Stimulated activated CD8-positive, alpha-beta memory T cell treated with anti-CD3 and anti-CD28 coated beads, Interleukin-7, amount 100 ng/mL, for 48 hours (primary cell): ENCODE results near the gene KDM2A.

Source experiments
- DNase-seq, 2 donors: peaks; one replicate each; pipeline ENCODE4 v3.0.0-alpha.2; 2020; ENCODE audit warnings: low read depth in 1 of 2; ENCODE audit errors: extremely low read depth in 1 of 2

Gene KDM2A

DNA sequence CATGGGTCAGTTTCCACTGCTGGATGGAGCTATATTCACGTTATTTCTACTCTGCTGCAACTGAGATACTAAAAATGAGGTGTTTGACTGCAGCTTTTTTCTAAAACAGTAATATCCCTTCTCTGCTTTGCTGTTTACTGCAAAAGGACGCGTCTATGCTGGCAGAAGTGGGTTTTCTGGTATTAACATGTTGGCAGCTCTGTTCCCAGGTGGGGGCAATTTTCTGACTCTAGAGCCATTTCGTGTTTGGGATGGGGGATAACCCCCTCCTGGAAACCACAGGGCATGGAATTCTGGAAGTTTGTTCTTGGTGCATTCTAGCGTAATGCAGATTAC lies 152.1 kb downstream of the KDM2A start:
- DNase-seq = no peak

GRCh38 chr11:67271541-67272284 lies 152.7 kb downstream of the KDM2A start:
- DNase-seq = peak; percentile 58 to 68

- no peak for DNase-seq
Observed at GRCh38 chr11:67272327-67273259, 153.5 kb downstream of the KDM2A start.

GRCh38 chr11:67273260-67273990 lies 154.4 kb downstream of the KDM2A start:
- DNase-seq = no peak

GRCh38 chr11:67274768-67275605 lies 155.9 kb downstream of the KDM2A start:
- DNase-seq = no peak

GRCh38 chr11:67275606-67276409 lies 156.7 kb downstream of the KDM2A start:
- no peak for DNase-seq

DNA sequence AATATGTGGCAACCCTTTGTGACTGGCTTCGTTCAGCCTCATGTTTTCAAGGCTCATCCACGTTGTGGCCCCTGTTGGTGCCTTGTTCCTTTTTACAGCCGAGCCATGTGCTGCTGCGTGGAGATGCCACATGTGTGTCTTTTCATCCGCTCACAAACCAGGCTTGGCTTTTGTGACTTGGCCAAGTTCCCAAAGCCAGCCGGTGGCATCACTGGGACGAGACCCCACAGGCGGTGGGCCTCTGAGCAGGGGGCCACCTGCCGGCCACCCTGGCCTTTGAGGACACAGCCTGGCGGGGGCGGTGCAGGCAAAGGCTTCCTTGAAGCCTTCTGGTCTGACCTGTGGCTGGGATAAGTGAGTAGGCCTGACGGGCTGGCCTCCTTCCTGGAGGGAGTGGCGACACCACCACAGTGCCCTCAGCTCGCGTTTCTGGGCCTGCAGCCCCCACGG lies 157.7 kb downstream of the KDM2A start:
- DNase-seq = peak; percentile 57 to 63

- peak; percentile 83 to 86 for DNase-seq
Observed at GRCh38 chr11:67277231-67277961, 158.3 kb downstream of the KDM2A start.

- no peak for DNase-seq
Observed at GRCh38 chr11:67278135-67278938, 159.3 kb downstream of the KDM2A start.

DNA sequence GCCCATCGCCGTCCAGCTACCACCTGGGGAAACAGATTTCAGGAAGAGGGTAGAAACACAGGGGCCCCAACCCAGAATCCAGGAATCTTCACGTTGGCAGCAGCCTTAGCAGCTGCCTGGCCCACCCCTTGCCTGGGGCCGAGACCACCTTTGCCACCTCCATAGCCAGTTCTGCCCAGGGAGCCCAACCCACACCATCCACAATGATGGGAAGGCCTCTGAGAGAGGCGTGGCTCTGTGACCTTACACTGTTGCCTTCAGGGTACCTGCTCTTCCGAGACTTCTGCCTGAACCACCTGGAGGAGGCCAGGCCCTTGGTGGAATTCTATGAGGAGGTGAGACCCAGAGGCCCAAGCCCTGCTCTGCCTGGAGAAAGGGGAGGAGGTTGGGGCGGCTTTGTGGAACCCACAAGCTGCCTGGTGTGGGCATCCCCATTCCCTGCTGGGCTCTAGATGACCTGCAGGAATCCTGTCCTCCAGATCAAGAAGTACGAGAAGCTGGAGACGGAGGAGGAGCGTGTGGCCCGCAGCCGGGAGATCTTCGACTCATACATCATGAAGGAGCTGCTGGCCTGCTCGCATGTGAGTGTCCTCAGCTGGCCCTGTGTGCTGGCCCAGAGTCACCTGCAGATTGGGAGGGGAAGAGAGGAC lies 160.0 kb downstream of the KDM2A start:
- DNase-seq = no peak

DNA sequence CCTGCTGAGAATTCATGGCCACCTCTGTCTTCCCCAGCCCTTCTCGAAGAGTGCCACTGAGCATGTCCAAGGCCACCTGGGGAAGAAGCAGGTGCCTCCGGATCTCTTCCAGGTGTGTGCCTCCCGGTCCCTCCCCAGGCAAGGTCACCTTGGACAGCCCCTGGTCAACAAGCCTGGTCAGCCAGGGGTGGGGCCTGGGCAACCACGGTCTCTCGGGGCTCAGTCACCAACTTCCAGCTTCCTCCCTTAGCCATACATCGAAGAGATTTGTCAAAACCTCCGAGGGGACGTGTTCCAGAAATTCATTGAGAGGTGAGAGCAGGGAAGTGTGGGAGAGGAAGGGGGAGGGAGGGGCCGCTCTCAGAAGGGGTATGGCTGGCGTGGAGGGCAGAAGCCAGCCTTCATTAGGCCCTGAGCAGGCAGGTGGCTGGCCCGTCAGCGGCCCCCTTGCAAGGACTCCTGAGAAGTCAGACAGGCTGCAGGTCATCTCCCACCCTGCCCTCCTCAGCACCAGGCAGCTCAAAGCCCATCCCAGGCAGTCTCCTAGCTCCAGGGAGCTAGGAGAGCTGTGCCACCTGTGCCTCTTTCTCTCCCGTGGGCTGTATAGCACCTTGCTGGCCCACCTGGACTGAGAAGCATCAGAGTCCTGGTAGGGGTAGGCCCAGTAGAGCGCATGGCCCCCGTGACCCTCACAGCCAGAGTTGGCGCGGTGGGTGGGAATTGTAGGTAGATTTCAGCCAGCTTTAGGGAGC lies 160.7 kb downstream of the KDM2A start:
- DNase-seq = no peak

DNA sequence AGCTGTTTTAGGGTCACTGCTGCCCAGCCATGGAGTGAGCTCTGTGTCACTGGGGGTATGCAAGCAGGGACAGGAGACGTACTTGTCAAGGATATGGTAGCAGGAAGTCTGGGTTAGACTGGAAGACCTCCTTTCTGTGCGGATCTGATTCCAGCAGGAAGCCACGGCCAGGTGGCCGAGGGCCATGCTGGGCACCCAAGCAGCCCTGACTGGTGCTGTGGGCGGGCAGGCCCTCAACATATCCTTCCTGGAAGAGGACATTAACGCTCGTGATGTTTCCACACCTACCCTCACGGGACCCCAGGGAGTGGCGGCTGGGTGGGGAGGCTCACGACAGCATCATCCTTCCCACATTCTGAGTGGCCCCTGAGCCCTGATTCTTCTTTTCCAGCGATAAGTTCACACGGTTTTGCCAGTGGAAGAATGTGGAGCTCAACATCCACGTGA lies 161.3 kb downstream of the KDM2A start:
- DNase-seq = no peak

DNA sequence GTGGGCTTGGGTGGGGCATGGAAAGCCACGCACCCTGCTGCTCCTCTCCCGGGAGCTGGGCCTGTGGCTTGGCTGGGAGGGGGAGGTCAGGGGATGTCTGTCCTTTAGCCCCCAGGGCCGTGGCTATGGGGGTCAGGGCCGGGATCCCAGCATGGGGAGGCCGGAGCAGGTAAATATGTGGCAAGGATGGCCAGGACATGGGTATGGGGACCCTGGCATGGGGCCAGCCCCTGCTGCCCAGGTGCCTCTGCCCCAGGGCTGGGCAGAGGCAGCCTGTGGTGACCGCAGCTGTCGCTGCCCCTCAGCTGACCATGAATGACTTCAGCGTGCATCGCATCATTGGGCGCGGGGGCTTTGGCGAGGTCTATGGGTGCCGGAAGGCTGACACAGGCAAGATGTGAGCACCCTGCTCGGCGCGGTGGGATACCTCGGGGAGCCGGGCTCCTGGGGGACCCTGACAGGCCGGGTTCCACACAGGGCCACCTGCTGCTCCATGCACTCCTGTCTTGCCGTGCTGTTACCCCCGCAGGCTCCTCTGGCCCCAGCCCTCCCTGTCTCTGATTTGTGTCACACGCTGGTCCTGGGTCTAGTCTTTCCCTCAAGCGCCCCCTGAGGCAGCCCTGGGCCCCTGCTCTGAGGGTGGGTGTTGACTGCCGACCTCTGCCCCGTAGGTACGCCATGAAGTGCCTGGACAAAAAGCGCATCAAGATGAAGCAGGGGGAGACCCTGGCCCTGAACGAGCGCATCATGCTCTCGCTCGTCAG lies 161.9 kb downstream of the KDM2A start:
- no peak for DNase-seq

GRCh38 chr11:67281552-67282150 lies 162.6 kb downstream of the KDM2A start:
- no peak for DNase-seq

- no peak for DNase-seq
Observed at GRCh38 chr11:67282155-67282875, 163.3 kb downstream of the KDM2A start.
